OCI-LY7 (cell line): ENCODE data around the gene DLEC1. TPM values are rescaled to one million over a fixed set of nuclear protein-coding genes. Genes with fewer than 3 reads are reported as not detected.

Source experiments
- BruUV-seq: library from RNA; stranded (reverse); fragments of 400-500 nt; replicated peaks from 2 replicates; lab custom pipeline; 2021; lab: Mats Ljungman, UMichigan
- CTCF ChIA-PET: fragments of 300-600 bp; sonication (Branson Sonifier 250); formaldehyde crosslinking; loops from one replicate; lab custom pipeline; 2022; ENCODE audit warnings: antibody characterized with exemption; ENCODE audit not compliant: unreplicated experiment; lab: Charles Lee
- POLR2A ChIA-PET: fragments of 300-600 bp; sonication (Branson Sonifier 250); formaldehyde crosslinking; loops from one replicate; lab custom pipeline; 2022; ENCODE audit warnings: antibody characterized with exemption; lab: Charles Lee
- DNase-seq: peaks from one replicate; pipeline ENCODE4 v3.0.0-alpha.2; 2015; ENCODE audit warnings: low spot score
- H2AFZ ChIP-seq: fragments of 200-600 bp; sonication (generic), shearing (Covaris generic); 2 replicates; pipeline ENCODE4 v1.6.1; 2014; ENCODE audit warnings: mild to moderate bottlenecking, antibody characterized with exemption, low read length, moderate library complexity
- H3K27ac ChIP-seq: fragments of 200-600 bp; sonication (generic); 2 replicates; pipeline ENCODE4 v1.5.1; 2014; ENCODE audit warnings: mixed run types, low read depth, mild to moderate bottlenecking, moderate library complexity, low read length, inconsistent platforms; ENCODE audit not compliant: poor library complexity, severe bottlenecking
- H3K36me3 ChIP-seq: fragments of 200-600 bp; sonication (generic); 2 replicates; pipeline ENCODE4 v1.6.1; 2014; ENCODE audit warnings: mild to moderate bottlenecking, antibody characterized with exemption, low read length, moderate library complexity, mixed read lengths; ENCODE audit not compliant: insufficient read depth
- H3K4me1 ChIP-seq: fragments of 200-600 bp; sonication (generic); 2 replicates; pipeline ENCODE4 v1.5.1; 2014; ENCODE audit warnings: mild to moderate bottlenecking, low read length; ENCODE audit not compliant: insufficient read depth, poor library complexity, severe bottlenecking
- H3K4me2 ChIP-seq: fragments of 200-600 bp; sonication (generic); 2 replicates; pipeline ENCODE4 v1.6.1; 2014; ENCODE audit warnings: mild to moderate bottlenecking, low read length
- H3K4me3 ChIP-seq: fragments of 200-600 bp; sonication (generic); 2 replicates; pipeline ENCODE4 v1.5.1; 2014; ENCODE audit warnings: mild to moderate bottlenecking, low read depth, low read length; ENCODE audit not compliant: poor library complexity, severe bottlenecking
- H3K79me2 ChIP-seq: fragments of 200-600 bp; sonication (generic); 2 replicates; pipeline ENCODE4 v1.6.1; 2016; ENCODE audit warnings: low read depth, mild to moderate bottlenecking, low read length, moderate library complexity, mixed read lengths; ENCODE audit not compliant: insufficient read depth
- H3K9me2 ChIP-seq: fragments of 200-600 bp; sonication (generic); 2 replicates; pipeline ENCODE4 v1.6.1; 2016; ENCODE audit warnings: mild to moderate bottlenecking, low read length, mixed read lengths; ENCODE audit not compliant: insufficient read depth
- H3K9me3 ChIP-seq: fragments of 200-600 bp; sonication (generic); 2 replicates; pipeline ENCODE4 v1.6.1; 2014; ENCODE audit warnings: mild to moderate bottlenecking, mixed run types, low read length, mixed read lengths
- H4K20me1 ChIP-seq: fragments of 200-600 bp; sonication (generic); 2 replicates; pipeline ENCODE4 v1.6.1; 2014; ENCODE audit warnings: mild to moderate bottlenecking, antibody characterized with exemption, low read length, moderate library complexity, mixed read lengths; ENCODE audit not compliant: insufficient read depth
- CTCF ChIP-seq: fragments of 200-600 bp; sonication (generic); conservative IDR thresholded peaks from 2 replicates; pipeline ENCODE4 v1.5.1; 2014; ENCODE audit warnings: mild to moderate bottlenecking, antibody characterized with exemption, low read length, moderate library complexity, mixed read lengths
- EZH2phosphoT487 ChIP-seq: fragments of 200-600 bp; sonication (generic); IDR thresholded peaks from 2 replicates; pipeline ENCODE4 v1.6.1; 2018; ENCODE audit warnings: low read depth, borderline replicate concordance, mild to moderate bottlenecking, mixed run types, antibody characterized with exemption, low read length, moderate library complexity, mixed read lengths
- intact Hi-C: fragments of 100-400 bp; cut with micrococcal nuclease; formaldehyde crosslinking; loops from one replicate; pipeline ENCODE4 v1.10.0; 2022; ENCODE audit not compliant: unreplicated experiment
- total RNA-seq, 2 experiments: library from RNA; depleted of rRNA in 1 of 2; stranded (reverse); fragments of >200 nt in 1 of 2; shearing (Covaris generic) in 1 of 2; gene quantifications; 2 replicates each; pipeline ENCODE4 v1.2.3, GENCODE V29; 2014 to 2022

The DLEC1 gene
- total RNA-seq, 2 experiments from 2014 or later = 0.13 TPM; not detected in 1

- POLR2A ChIA-PET = no interaction called here
These were observed 71.5 kb downstream of the DLEC1 start for GRCh38 chr3:38110314-38111050.

GRCh38 chr3:38111201-38111600 lies 72.2 kb downstream of the DLEC1 start:
- H3K4me3 ChIP-seq = no peak overlapping the region
- H3K4me1 ChIP-seq = no peaks in the 10 kb centered on the region
- intact Hi-C loops = no loop called here
- H3K79me2 ChIP-seq = no peaks in the 10 kb centered on the region
- no peaks in the 10 kb centered on the region for H3K9me2 ChIP-seq
- ChIA-PET CTCF (no interaction called here), POLR2A (interaction anchor here (0.6 to 0.7 kb wide), 2 partner anchors 258 to 554 kb away, joined by 3 to 5 read pairs; no protein-coding TSS in a partner anchor)
- no peak overlapping the region for H2AFZ ChIP-seq
- no peaks in the 10 kb centered on the region for H3K36me3 ChIP-seq
- DNase-seq = no peak
- BruUV-seq = no TSS peak
- no peak overlapping the region for H3K27ac ChIP-seq
- no peak for TF ChIP-seq EZH2phosphoT487
- no peak for TF ChIP-seq CTCF
- no peaks in the 10 kb centered on the region for H3K9me3 ChIP-seq
- no peak overlapping the region for H3K4me2 ChIP-seq
- no peaks in the 10 kb centered on the region; the same call in 1 of the 2 replicates for H4K20me1 ChIP-seq

More at GRCh38 chr3:38110314-38111050, 71.5 kb downstream of the DLEC1 start:
- no peak overlapping the region for H3K4me3 ChIP-seq
- intact Hi-C loops = no loop called here
- no peak for DNase-seq
- H3K4me2 ChIP-seq = no peak overlapping the region
- no TSS peak for BruUV-seq
- no peaks in the 10 kb centered on the region for H3K4me1 ChIP-seq
- no peaks in the 10 kb centered on the region for H3K79me2 ChIP-seq
- no peak overlapping the region for H3K27ac ChIP-seq
- no peaks in the 10 kb centered on the region; the same call in 1 of the 2 replicates for H4K20me1 ChIP-seq
- 0 out of 2 replicates have a peak, but pooled peaks cover 4% of the 10 kb centered on the region for H3K9me3 ChIP-seq
- CTCF ChIA-PET = no interaction called here
- H2AFZ ChIP-seq = no peak overlapping the region
- H3K36me3 ChIP-seq = no peaks in the 10 kb centered on the region
- H3K9me2 ChIP-seq = no peaks in the 10 kb centered on the region
- TF ChIP-seq EZH2phosphoT487 (no peak), CTCF (no peak)
